Measurements from ENCODE around the gene CXXC4. TPM values are rescaled to one million over a fixed set of nuclear protein-coding genes. Genes with fewer than 3 reads are reported as not detected.

Gene CXXC4
- total and polyA plus RNA-seq, 2 experiments from 2014 or later, result 1.6 to 3.0 TPM

- DNase-seq (ENCODE audit: low spot score), result no peak
- no peaks in the 10 kb centered on the region for H3K9me3 Mint-ChIP-seq
- Histone ChIP-seq H3F3A (replicated peaks; ENCODE audit: low read depth) (no peaks in the 10 kb centered on the region), H4K20me1 (replicated peaks; ENCODE audit: insufficient read depth) (no peaks in the 10 kb centered on the region), H3K4me2 (no peak overlapping the region), H3K79me2 (replicated peaks; ENCODE audit: insufficient read depth) (no peaks in the 10 kb centered on the region), H2AFZ (no peak overlapping the region), H3K27me3 (ENCODE audit: insufficient read depth) (no peaks in the 10 kb centered on the region), H3K27ac (ENCODE audit: low read depth) (no peak overlapping the region), H3K4me3 (no peak overlapping the region), H3K4me1 (ENCODE audit: insufficient read depth) (no peaks in the 10 kb centered on the region), H3K9me2 (ENCODE audit: insufficient read depth) (0 out of 2 replicates have a peak, but pooled peaks cover 4% of the 10 kb centered on the region), H3K36me3 (ENCODE audit: insufficient read depth) (no peaks in the 10 kb centered on the region)
- no peak overlapping the region for H3K27ac Mint-ChIP-seq
- no peaks in the 10 kb centered on the region for H3K36me3 Mint-ChIP-seq (ENCODE audit: low read depth)
- H3K27me3 Mint-ChIP-seq (ENCODE audit: insufficient read depth, low read depth, poor library complexity), result no peaks in the 10 kb centered on the region
- no peak overlapping the region for H3K4me3 Mint-ChIP-seq
- ATAC-seq, result no peak
- TF ChIP-seq JUNB (IDR thresholded peaks at IDR 0.05; ENCODE audit: unreplicated experiment) (no peak), ZNF331 (CRISPR knock-in tag; IDR thresholded peaks at IDR 0.05; ENCODE audit: low read depth) (no peak), ZNF114 (CRISPR knock-in tag; IDR thresholded peaks at IDR 0.05) (no peak), POLR2AphosphoS5 (IDR thresholded peaks at IDR 0.05; ENCODE audit: low read depth) (no peak), CREB1 (CRISPR knock-in tag; IDR thresholded peaks at IDR 0.05; ENCODE audit: low read depth) (no peak)
- TF ChIP-seq, protein P1, sequence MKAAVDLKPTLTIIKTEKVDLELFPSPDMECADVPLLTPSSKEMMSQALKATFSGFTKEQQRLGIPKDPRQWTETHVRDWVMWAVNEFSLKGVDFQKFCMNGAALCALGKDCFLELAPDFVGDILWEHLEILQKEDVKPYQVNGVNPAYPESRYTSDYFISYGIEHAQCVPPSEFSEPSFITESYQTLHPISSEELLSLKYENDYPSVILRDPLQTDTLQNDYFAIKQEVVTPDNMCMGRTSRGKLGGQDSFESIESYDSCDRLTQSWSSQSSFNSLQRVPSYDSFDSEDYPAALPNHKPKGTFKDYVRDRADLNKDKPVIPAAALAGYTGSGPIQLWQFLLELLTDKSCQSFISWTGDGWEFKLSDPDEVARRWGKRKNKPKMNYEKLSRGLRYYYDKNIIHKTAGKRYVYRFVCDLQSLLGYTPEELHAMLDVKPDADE (IDR thresholded peaks at IDR 0.05), result no peak
- TF ChIP-seq, protein P2, sequence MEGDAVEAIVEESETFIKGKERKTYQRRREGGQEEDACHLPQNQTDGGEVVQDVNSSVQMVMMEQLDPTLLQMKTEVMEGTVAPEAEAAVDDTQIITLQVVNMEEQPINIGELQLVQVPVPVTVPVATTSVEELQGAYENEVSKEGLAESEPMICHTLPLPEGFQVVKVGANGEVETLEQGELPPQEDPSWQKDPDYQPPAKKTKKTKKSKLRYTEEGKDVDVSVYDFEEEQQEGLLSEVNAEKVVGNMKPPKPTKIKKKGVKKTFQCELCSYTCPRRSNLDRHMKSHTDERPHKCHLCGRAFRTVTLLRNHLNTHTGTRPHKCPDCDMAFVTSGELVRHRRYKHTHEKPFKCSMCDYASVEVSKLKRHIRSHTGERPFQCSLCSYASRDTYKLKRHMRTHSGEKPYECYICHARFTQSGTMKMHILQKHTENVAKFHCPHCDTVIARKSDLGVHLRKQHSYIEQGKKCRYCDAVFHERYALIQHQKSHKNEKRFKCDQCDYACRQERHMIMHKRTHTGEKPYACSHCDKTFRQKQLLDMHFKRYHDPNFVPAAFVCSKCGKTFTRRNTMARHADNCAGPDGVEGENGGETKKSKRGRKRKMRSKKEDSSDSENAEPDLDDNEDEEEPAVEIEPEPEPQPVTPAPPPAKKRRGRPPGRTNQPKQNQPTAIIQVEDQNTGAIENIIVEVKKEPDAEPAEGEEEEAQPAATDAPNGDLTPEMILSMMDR (conservative IDR thresholded peaks at IDR 0.05; ENCODE audit: low read depth in 2 of 2), result peak in 1 of 2 experiments; percentile 39; a peak in 2 of 4 replicates
- H3K4me1 Mint-ChIP-seq, result peaks cover 16% of the 10 kb centered on the region; the same call in 2 of the 3 replicates
These were observed 36.7 kb upstream of the CXXC4 start for GRCh38 chr4:104531390-104531789.

DNA sequence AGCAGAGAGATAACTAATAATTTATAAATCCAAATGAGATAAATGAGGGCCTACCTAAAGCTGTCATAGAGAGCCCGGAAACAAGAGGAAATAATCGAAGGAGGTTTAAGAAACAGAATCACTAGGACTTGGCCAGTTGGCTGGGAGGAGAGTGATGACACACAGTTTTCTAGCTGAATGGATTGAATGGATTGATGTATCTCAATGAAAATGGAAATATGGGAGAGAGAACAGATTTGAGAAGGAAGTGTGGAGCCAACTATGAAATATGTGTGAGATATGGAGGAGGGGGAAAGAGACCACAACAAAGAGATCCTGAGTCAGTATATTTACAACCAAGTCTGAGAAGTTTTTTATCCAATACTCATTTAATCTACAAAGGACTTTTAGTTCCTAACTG lies 35.7 kb upstream of the CXXC4 start:
- 0 out of 2 replicates have a peak, but pooled peaks cover 4% of the 10 kb centered on the region for H3K9me2 ChIP-seq (ENCODE audit: insufficient read depth)
- H3K27ac ChIP-seq (ENCODE audit: low read depth), result no peak overlapping the region
- ATAC-seq (no peak), DNase-seq (ENCODE audit: low spot score) (no peak)
- H3F3A ChIP-seq (replicated peaks; ENCODE audit: low read depth), result no peaks in the 10 kb centered on the region
- Mint-ChIP-seq H3K27ac (no peak overlapping the region), H3K4me1 (peaks cover 16% of the 10 kb centered on the region; the same call in 2 of the 3 replicates), H3K27me3 (ENCODE audit: insufficient read depth, low read depth, poor library complexity) (no peaks in the 10 kb centered on the region), H3K9me3 (no peaks in the 10 kb centered on the region), H3K4me3 (no peak overlapping the region), H3K36me3 (ENCODE audit: low read depth) (no peaks in the 10 kb centered on the region)
- H3K27me3 ChIP-seq (ENCODE audit: insufficient read depth), result no peaks in the 10 kb centered on the region
- no peak overlapping the region for H2AFZ ChIP-seq
- no peak overlapping the region for H3K4me3 ChIP-seq
- H3K4me1 ChIP-seq (ENCODE audit: insufficient read depth), result no peaks in the 10 kb centered on the region
- no peak overlapping the region for H3K4me2 ChIP-seq
- H3K79me2 ChIP-seq (replicated peaks; ENCODE audit: insufficient read depth), result no peaks in the 10 kb centered on the region
- H3K36me3 ChIP-seq (ENCODE audit: insufficient read depth), result no peaks in the 10 kb centered on the region
- no peaks in the 10 kb centered on the region for H4K20me1 ChIP-seq (replicated peaks; ENCODE audit: insufficient read depth)
- TF ChIP-seq CREB1 (CRISPR knock-in tag; IDR thresholded peaks at IDR 0.05; ENCODE audit: low read depth), result no peak
- TF ChIP-seq NANOG (IDR thresholded peaks at IDR 0.05; ENCODE audit: borderline replicate concordance), result no peak
- no peak for TF ChIP-seq EZH2 (IDR thresholded peaks at IDR 0.05; ENCODE audit: low read depth, unreplicated experiment)
- TF ChIP-seq, protein P2 (conservative IDR thresholded peaks at IDR 0.05; ENCODE audit: low read depth in 2 of 2), result no peak
- TF ChIP-seq ZNF114 (CRISPR knock-in tag; IDR thresholded peaks at IDR 0.05), result no peak
- no peak for TF ChIP-seq POLR2AphosphoS5 (IDR thresholded peaks at IDR 0.05; ENCODE audit: low read depth)
- TF ChIP-seq STAT1 (IDR thresholded peaks at IDR 0.05; ENCODE audit: unreplicated experiment), result no peak
- TF ChIP-seq JUNB (IDR thresholded peaks at IDR 0.05; ENCODE audit: unreplicated experiment), result no peak
